K562 (cell line): Measurements from ENCODE around the gene HHIPL1. TPM values are rescaled to one million over a fixed set of nuclear protein-coding genes. Genes with fewer than 3 reads are reported as not detected.

Source experiments
- ATAC-seq: fragments of 200-7000 bp; cut with Tn5 transposase; 3 replicates; pipeline ENCODE4 v1.9.1; 2020; ENCODE audit warnings: moderate library complexity
- BruUV-seq: library from RNA; stranded (reverse); fragments of 400-500 nt; replicated peaks from 2 replicates; lab custom pipeline; 2021; lab: Mats Ljungman, UMichigan
- CTCF ChIA-PET: fragments of 300-600 bp; formaldehyde crosslinking; extraction: SDS; loops from one replicate; lab custom pipeline; 2021; ENCODE audit warnings: low intra/inter-chr PET ratio; lab: Yijun Ruan, JAX
- POLR2A ChIA-PET: fragments of 300-600, 350-650 bp; sonication (Branson Sonifier 250); formaldehyde crosslinking; extraction: SDS; loops from one replicate; lab custom pipeline; 2021; ENCODE audit warnings: antibody characterized with exemption, inconsistent platforms; lab: Yijun Ruan, JAX
- DNase-seq, 4 experiments: peaks; one replicate each; pipeline versions ENCODE4 v3.0.0 to v3.0.0-alpha.2; 2011 to 2018; ENCODE audit warnings: low spot score in 3 of 4, mixed read lengths in 3 of 4; ENCODE audit errors: extremely low read depth in 1 of 4
- FAIRE-seq: peaks from 2 replicates; lab custom pipeline; 2011; peaks lifted over from hg19 to GRCh38; lab: Jason Lieb, UNC
- H2AFZ ChIP-seq: 2 replicates; pipeline ENCODE4 v1.6.0; 2011; ENCODE audit warnings: low read depth, low read length, control low read depth, inconsistent platforms
- H3K27ac ChIP-seq: fragments of 200-600 bp; 3 replicates; pipeline ENCODE4 v1.8.0; 2011; ENCODE audit warnings: low read depth, mild to moderate bottlenecking, control low read depth, inconsistent platforms, low read length, moderate library complexity, mixed read lengths; ENCODE audit errors: extremely low read depth
- H3K27me3 ChIP-seq, 2 experiments: fragments of 300-600 bp in 1 of 2; 2 replicates in 1 of 2; 3 replicates in 1 of 2; pipeline versions ENCODE4 v1.6.0 to v1.8.0; 2011; ENCODE audit warnings: inconsistent platforms in 2 of 2, low read length in 2 of 2, mild to moderate bottlenecking in 1 of 2, mixed read lengths in 1 of 2, moderate library complexity in 1 of 2; ENCODE audit not compliant: control insufficient read depth in 2 of 2, insufficient read depth in 2 of 2
- H3K36me3 ChIP-seq: fragments of 300-600 bp; 3 replicates; pipeline ENCODE4 v1.8.0; 2011; ENCODE audit warnings: mild to moderate bottlenecking, low read length, inconsistent platforms; ENCODE audit not compliant: control insufficient read depth, insufficient read depth
- H3K4me1 ChIP-seq, 2 experiments: fragments of 200-600 bp in 1 of 2; replicated peaks in 1 of 2; 2 replicates in 1 of 2; 3 replicates in 1 of 2; pipeline versions ENCODE4 v1.5.1 to v1.8.0; 2011; ENCODE audit warnings: inconsistent platforms in 2 of 2, low read length in 2 of 2, mild to moderate bottlenecking in 1 of 2, mixed read lengths in 1 of 2, moderate library complexity in 1 of 2; ENCODE audit not compliant: control insufficient read depth in 2 of 2, insufficient read depth in 2 of 2
- H3K4me2 ChIP-seq: 2 replicates; pipeline ENCODE4 v1.6.1; 2011; ENCODE audit warnings: low read length, control low read depth, inconsistent platforms, mixed read lengths; ENCODE audit not compliant: insufficient read depth
- H3K4me3 ChIP-seq: fragments of 200-600 bp; sonication (generic), shearing (Covaris generic); 2 replicates; pipeline ENCODE4 v1.5.1; 2016; ENCODE audit warnings: control low read depth, inconsistent platforms
- H3K79me2 ChIP-seq: fragments of 200-600 bp; 3 replicates; pipeline ENCODE4 v1.8.0; 2011; ENCODE audit warnings: low read length, inconsistent platforms; ENCODE audit not compliant: control insufficient read depth, insufficient read depth
- H3K9ac ChIP-seq, 2 experiments: 2 replicates each; pipeline versions ENCODE4 v1.6.0 to v1.6.1; 2011; ENCODE audit warnings: low read depth in 2 of 2, low read length in 2 of 2, control low read depth in 1 of 2, inconsistent platforms in 1 of 2, mild to moderate bottlenecking in 1 of 2, mixed read lengths in 1 of 2; ENCODE audit not compliant: insufficient read depth in 1 of 2
- H3K9me1 ChIP-seq: one replicate; pipeline ENCODE4 v1.6.0; 2011; ENCODE audit warnings: inconsistent platforms, mild to moderate bottlenecking, low read length, moderate library complexity; ENCODE audit not compliant: control insufficient read depth, insufficient read depth
- H3K9me3 ChIP-seq: replicated peaks from 2 replicates; pipeline ENCODE4 v1.5.1; 2011; ENCODE audit warnings: low read depth, low read length, inconsistent platforms; ENCODE audit not compliant: control insufficient read depth, insufficient read depth
- H4K20me1 ChIP-seq: replicated peaks from 2 replicates; pipeline ENCODE4 v1.6.1; 2011; ENCODE audit warnings: low read length, inconsistent platforms, mixed read lengths; ENCODE audit not compliant: control insufficient read depth, insufficient read depth
- AFF4 ChIP-seq: sonication (generic); formaldehyde crosslinking; IDR thresholded peaks from 2 replicates; pipeline ENCODE4 v1.8.0; 2023; ENCODE audit warnings: mild to moderate bottlenecking, missing genetic modification reagents
- BDP1 ChIP-seq: IDR thresholded peaks from 3 replicates; pipeline ENCODE4 v1.6.1; 2011; ENCODE audit not compliant: insufficient read length, insufficient read depth
- CHD2 ChIP-seq: IDR thresholded peaks from 2 replicates; pipeline ENCODE4 v1.6.1; 2011; ENCODE audit warnings: low read depth, low read length
- KLF10 ChIP-seq: fragments of 250-450 bp; sonication (Bioruptor Pico); IDR thresholded peaks from 2 replicates; pipeline ENCODE4 v1.6.1; 2021; ENCODE audit warnings: matching md5 sums
- MCM2 ChIP-seq: fragments of 450-650 bp; IDR thresholded peaks from 2 replicates; pipeline ENCODE4 v1.6.1; 2017; ENCODE audit warnings: low read depth, mild to moderate bottlenecking
- SIX5 ChIP-seq, 2 experiments: IDR thresholded peaks; 2 replicates each; pipeline ENCODE4 v1.6.1; 2011; ENCODE audit warnings: low read length in 2 of 2, borderline replicate concordance in 1 of 2, low read depth in 1 of 2, mild to moderate bottlenecking in 1 of 2, moderate library complexity in 1 of 2; ENCODE audit not compliant: insufficient read depth in 1 of 2
- TBL1XR1 ChIP-seq, 2 experiments: IDR thresholded peaks; 2 replicates each; pipeline ENCODE4 v1.6.1; 2012; ENCODE audit warnings: improper control_type of control experiment in 2 of 2, low read length in 2 of 2, mild to moderate bottlenecking in 1 of 2
- TRIM28 ChIP-seq: fragments of 450-650 bp; IDR thresholded peaks from 2 replicates; pipeline ENCODE4 v1.6.1; 2017
- ZBED1 ChIP-seq: IDR thresholded peaks from 2 replicates; pipeline ENCODE4 v1.6.1; 2014
- ZNF77 ChIP-seq: fragments of 250-450 bp; sonication (Bioruptor Pico); IDR thresholded peaks from 2 replicates; pipeline ENCODE4 v1.5.0; 2020
- WGBS: fragments of 100-300 bp; shearing (Covaris generic); methylation state at CpG from one replicate; pipeline ENCODE4 v1.1.6; 2016; ENCODE audit warnings: low coverage, mixed read lengths; ENCODE audit not compliant: insufficient coverage; ENCODE audit errors: missing lambda C conversion rate; 5-methylcytosine and 5-hydroxymethylcytosine counted together
- in situ Hi-C: fragments of 300-500 bp; cut with MboI; formaldehyde crosslinking; loops from 4 replicates; pipeline ENCODE4 v1.15.0; 2018; ENCODE audit warnings: inconsistent platforms, mixed read lengths
- intact Hi-C: fragments of 100-400 bp; cut with micrococcal nuclease; formaldehyde crosslinking; loops from 2 replicates; pipeline ENCODE4 v1.14.2; 2022
- polyA plus RNA-seq, 8 experiments: library from polyadenylated mRNA; depleted of rRNA in 4 of 8; stranded (reverse) in 5 of 8; unstranded in 3 of 8; fragments of >200 nt; fragmentation: Nextera tagmentation in 2 of 8; fragmentation: Illumina TruSeq in 1 of 8; extraction: Ambion mirVana in 2 of 8; extraction: Trizol in 1 of 8; gene quantifications; 2 replicates each; pipeline versions ENCODE4 v1.2.1 to v1.2.3, GENCODE V29; 2011 to 2014; ENCODE audit warnings: inconsistent platforms in 1 of 8, missing spikeins in 1 of 8
- total RNA-seq, 7 experiments: library from RNA; depleted of rRNA in 6 of 7; stranded (reverse); fragments of >200 nt in 6 of 7; fragmentation: Illumina TruSeq in 2 of 7; extraction: Trizol in 2 of 7; gene quantifications; 2 replicates each; pipeline versions ENCODE4 v1.2.1 to v1.2.3, GENCODE V29; 2011 to 2021; ENCODE audit warnings: low replicate concordance in 1 of 7
- TF ChIP-seq, protein P1 (sequence below): sonication (generic); formaldehyde crosslinking; IDR thresholded peaks from 2 replicates; pipeline ENCODE4 v1.8.1; 2023; ENCODE audit warnings: mild to moderate bottlenecking, missing genetic modification reagents
- TF ChIP-seq, protein P2 (sequence below): fragments of 250-450 bp; sonication (Bioruptor Pico); IDR thresholded peaks from 2 replicates; pipeline ENCODE4 v1.5.0; 2021; ENCODE audit warnings: mild to moderate bottlenecking, borderline replicate concordance

Gene HHIPL1
- total and polyA plus RNA-seq, 9 of the 15 experiments (the other 6 are each of a cell fraction or from before 2014, with no cell fraction given): not detected

DNA sequence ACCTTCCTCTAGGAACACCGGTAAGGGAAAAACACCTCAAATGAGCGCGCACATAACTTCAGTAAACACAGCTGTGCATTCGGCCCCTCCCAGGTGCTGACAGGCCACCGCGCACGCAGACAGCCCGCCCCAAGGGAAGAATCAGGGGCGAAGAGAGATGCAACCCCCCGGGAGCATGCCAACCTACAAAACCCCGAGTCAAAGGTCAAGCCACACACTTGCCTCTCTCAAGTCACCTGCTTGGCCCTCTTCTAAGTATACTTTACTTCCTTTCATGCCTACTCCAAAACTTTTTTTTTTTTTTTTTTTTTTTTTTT lies 36.9 kb downstream of the HHIPL1 start:
- ATAC-seq (no peak), DNase-seq (no peak), FAIRE-seq (no peak)
- peaks cover 0 to 19% of the 10 kb centered on the region in 2 experiments; a peak in 2 of 5 replicates for H3K4me1 ChIP-seq
- intact Hi-C loops: loop anchor here (2.0 kb wide), 1 partner anchor 203 kb away; no protein-coding TSS in a partner anchor
- no peaks in the 10 kb centered on the region; the same call in 1 of the 2 replicates for H3K9me3 ChIP-seq
- BruUV-seq: no TSS peak
- no peak overlapping the region for H3K9ac ChIP-seq
- no peaks in the 10 kb centered on the region for H4K20me1 ChIP-seq
- 3% methylated on average over 9 of the region's 11 CpGs for WGBS
- peaks cover 2 to 19% of the 10 kb centered on the region in 2 experiments; a peak in 2 of 5 replicates for H3K27me3 ChIP-seq
- H3K79me2 ChIP-seq: no peaks in the 10 kb centered on the region; the same call in 2 of the 3 replicates
- H2AFZ ChIP-seq: no peak overlapping the region
- no peak overlapping the region for H3K4me3 ChIP-seq
- no peaks in the 10 kb centered on the region for H3K9me1 ChIP-seq
- CTCF ChIA-PET: no interaction called here
- POLR2A ChIA-PET: no interaction called here
- H3K27ac ChIP-seq: no peak overlapping the region
- no peak overlapping the region for H3K4me2 ChIP-seq
- H3K36me3 ChIP-seq: no peaks in the 10 kb centered on the region
- in situ Hi-C loops: no loop called here
- TF ChIP-seq MCM2: no peak
- TF ChIP-seq TBL1XR1 (IDR thresholded peaks at IDR 0.05; ENCODE audit: low read length in 2 of 2): no peak
- TF ChIP-seq, protein P1, sequence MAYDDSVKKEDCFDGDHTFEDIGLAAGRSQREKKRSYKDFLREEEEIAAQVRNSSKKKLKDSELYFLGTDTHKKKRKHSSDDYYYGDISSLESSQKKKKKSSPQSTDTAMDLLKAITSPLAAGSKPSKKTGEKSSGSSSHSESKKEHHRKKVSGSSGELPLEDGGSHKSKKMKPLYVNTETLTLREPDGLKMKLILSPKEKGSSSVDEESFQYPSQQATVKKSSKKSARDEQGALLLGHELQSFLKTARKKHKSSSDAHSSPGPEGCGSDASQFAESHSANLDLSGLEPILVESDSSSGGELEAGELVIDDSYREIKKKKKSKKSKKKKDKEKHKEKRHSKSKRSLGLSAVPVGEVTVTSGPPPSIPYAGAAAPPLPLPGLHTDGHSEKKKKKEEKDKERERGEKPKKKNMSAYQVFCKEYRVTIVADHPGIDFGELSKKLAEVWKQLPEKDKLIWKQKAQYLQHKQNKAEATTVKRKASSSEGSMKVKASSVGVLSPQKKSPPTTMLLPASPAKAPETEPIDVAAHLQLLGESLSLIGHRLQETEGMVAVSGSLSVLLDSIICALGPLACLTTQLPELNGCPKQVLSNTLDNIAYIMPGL (CRISPR knock-in tag): no peak
- TF ChIP-seq TRIM28: no peak
- TF ChIP-seq, protein P2, sequence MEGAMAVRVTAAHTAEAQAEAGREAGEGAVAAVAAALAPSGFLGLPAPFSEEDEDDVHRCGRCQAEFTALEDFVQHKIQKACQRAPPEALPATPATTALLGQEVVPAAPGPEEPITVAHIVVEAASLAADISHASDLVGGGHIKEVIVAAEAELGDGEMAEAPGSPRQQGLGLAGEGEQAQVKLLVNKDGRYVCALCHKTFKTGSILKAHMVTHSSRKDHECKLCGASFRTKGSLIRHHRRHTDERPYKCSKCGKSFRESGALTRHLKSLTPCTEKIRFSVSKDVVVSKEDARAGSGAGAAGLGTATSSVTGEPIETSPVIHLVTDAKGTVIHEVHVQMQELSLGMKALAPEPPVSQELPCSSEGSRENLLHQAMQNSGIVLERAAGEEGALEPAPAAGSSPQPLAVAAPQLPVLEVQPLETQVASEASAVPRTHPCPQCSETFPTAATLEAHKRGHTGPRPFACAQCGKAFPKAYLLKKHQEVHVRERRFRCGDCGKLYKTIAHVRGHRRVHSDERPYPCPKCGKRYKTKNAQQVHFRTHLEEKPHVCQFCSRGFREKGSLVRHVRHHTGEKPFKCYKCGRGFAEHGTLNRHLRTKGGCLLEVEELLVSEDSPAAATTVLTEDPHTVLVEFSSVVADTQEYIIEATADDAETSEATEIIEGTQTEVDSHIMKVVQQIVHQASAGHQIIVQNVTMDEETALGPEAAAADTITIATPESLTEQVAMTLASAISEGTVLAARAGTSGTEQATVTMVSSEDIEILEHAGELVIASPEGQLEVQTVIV (CRISPR knock-in tag): no peak
- TF ChIP-seq BDP1: no peak
- no peak for TF ChIP-seq AFF4 (CRISPR knock-in tag)
- no peak for TF ChIP-seq ZNF77
- no peak for TF ChIP-seq KLF10 (CRISPR knock-in tag)
- no peak for TF ChIP-seq CHD2
- TF ChIP-seq SIX5 (IDR thresholded peaks at IDR 0.05; ENCODE audit: borderline replicate concordance in 1 of 2, insufficient read depth in 1 of 2, low read depth in 1 of 2, low read length in 2 of 2): no peak
- no peak for TF ChIP-seq ZBED1
